Ascending aorta (tissue), 2 donors: ENCODE measurements around the gene KDM3A. TPM values are rescaled to one million over a fixed set of nuclear protein-coding genes. Genes with fewer than 3 reads are reported as not detected.
A peak's percentile ranks its signal among the peaks of the same experiment; 100 is the strongest.

Experiments used
- DNase-seq, 2 donors: peaks; one replicate each; pipeline ENCODE4 v3.0.0-alpha.2; 2019; ENCODE audit warnings: low spot score in 2 of 2
- H3K27ac ChIP-seq, 2 donors: fragments of 200-600 bp; sonication (generic); one replicate each; pipeline ENCODE4 v1.5.1; 2016 to 2017; ENCODE audit warnings: mild to moderate bottlenecking in 1 of 2
- H3K27me3 ChIP-seq: fragments of 200-600 bp; sonication (generic); one replicate; pipeline ENCODE4 v1.5.1; 2017
- H3K36me3 ChIP-seq, 2 donors: fragments of 200-600 bp; sonication (generic); one replicate each; pipeline ENCODE4 v1.5.1; 2016
- H3K4me1 ChIP-seq, 2 donors: fragments of 200-600 bp; sonication (generic); one replicate each; pipeline ENCODE4 v1.5.1; 2016 to 2017; ENCODE audit warnings: mild to moderate bottlenecking in 1 of 2
- H3K4me3 ChIP-seq, 2 donors: fragments of 200-600 bp; sonication (generic); one replicate each; pipeline ENCODE4 v1.5.1; 2016 to 2017; ENCODE audit warnings: mild to moderate bottlenecking in 1 of 2
- H3K9me3 ChIP-seq, 2 donors: fragments of 200-600 bp; sonication (generic); one replicate each; pipeline ENCODE4 v1.5.1; 2016
- CTCF ChIP-seq, 3 experiments: fragments of 200-600 bp in 2 of 3; fragments of 450-650 bp in 1 of 3; sonication (generic) in 2 of 3; IDR thresholded peaks; one replicate each; pipeline ENCODE4 v1.5.1; 2016 to 2019; ENCODE audit warnings: antibody characterized with exemption in 3 of 3, mild to moderate bottlenecking in 1 of 3, moderate library complexity in 1 of 3
- intact Hi-C: fragments of 100-400 bp; cut with DNase I; formaldehyde crosslinking; loops from one replicate; pipeline ENCODE4 v1.15.1; 2023
- total RNA-seq: library from RNA; depleted of rRNA; stranded (reverse); fragments of >200 nt; gene quantifications from one replicate; pipeline ENCODE4 v1.1.0, GENCODE V29; 2016

KDM3A gene
- total RNA-seq, 1 donor from 2014 or later: 18.4 TPM

DNA sequence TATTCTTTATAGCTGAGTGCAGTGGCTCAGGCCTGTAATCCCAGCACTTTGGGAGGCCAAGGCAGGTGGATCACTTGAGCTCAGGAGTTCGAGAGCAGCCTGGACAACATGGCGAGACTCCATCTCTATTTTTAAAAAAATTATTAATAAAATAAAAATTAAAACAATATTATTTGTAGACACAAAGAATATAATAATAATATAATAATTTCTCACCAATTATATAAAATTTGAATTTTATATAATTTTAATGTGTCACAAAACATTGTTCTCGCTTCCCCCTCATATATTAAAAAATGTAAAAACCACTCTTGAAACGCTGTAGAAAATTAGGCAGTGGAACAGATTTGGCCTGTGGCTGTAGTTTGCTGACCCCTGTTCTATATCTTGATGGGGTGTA lies 5.6 kb upstream of the KDM3A start:
- no peaks in the 10 kb centered on the region for H3K27me3 ChIP-seq
- H3K9me3 ChIP-seq: peaks cover 3 to 18% of the 10 kb centered on the region in 2 donors
- peak overlapping the region in 1 of 2 donors; percentile 57 for H3K27ac ChIP-seq
- TF ChIP-seq CTCF (IDR thresholded peaks at IDR 0.05): no peak
- peaks cover 0 to 9% of the 10 kb centered on the region in 2 donors for H3K4me1 ChIP-seq
- H3K36me3 ChIP-seq: no peaks in the 10 kb centered on the region
- intact Hi-C loops: no loop called here
- DNase-seq: no peak
- no peak overlapping the region for H3K4me3 ChIP-seq

DNA sequence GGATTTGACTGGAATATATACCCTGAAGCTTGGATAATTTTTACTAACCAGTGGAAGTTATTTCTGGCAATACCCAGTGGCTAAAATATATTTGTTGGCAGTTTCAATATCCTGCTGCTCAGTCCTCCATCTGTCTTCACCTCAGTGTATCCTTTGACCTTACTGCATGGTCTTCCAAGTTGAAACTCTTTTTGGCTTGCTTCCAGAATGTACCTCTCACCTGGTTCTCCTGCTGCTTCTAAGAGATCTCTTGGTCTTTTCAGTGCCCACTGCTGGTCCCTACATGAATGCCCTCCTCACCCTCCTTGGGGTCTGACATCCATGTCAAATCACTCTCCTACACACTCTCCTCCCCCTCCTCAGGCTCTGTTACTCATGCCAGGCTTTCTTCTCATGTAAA lies 4.8 kb upstream of the KDM3A start:
- no peak for TF ChIP-seq CTCF (IDR thresholded peaks at IDR 0.05)
- DNase-seq: no peak
- intact Hi-C loops: no loop called here
- Histone ChIP-seq H3K4me3 (no peak overlapping the region), H3K36me3 (no peaks in the 10 kb centered on the region), H3K9me3 (peaks cover 3 to 18% of the 10 kb centered on the region in 2 donors), H3K4me1 (peaks cover 0 to 9% of the 10 kb centered on the region in 2 donors), H3K27ac (peak overlapping the region in 1 of 2 donors; percentile 57), H3K27me3 (no peaks in the 10 kb centered on the region)

GRCh38 chr2:86439879-86440630 lies 1.1 kb upstream of the KDM3A start:
- intact Hi-C loops: loop anchor here (2.0 to 5.0 kb wide), 4 partner anchors 37 to 245 kb away; partner anchors contain the start of genes CHMP3, IMMT and RNF103
- TF ChIP-seq CTCF (IDR thresholded peaks at IDR 0.05): no peak
- H3K36me3 ChIP-seq: no peaks in the 10 kb centered on the region
- peak overlapping the region; percentile 94 to 99 for H3K27ac ChIP-seq
- peaks cover 3 to 18% of the 10 kb centered on the region in 2 donors for H3K9me3 ChIP-seq
- peaks cover 0 to 31% of the 10 kb centered on the region in 2 donors for H3K4me1 ChIP-seq
- H3K4me3 ChIP-seq: peak overlapping the region; percentile 47 to 97
- no peaks in the 10 kb centered on the region for H3K27me3 ChIP-seq
- no peak for DNase-seq

DNA sequence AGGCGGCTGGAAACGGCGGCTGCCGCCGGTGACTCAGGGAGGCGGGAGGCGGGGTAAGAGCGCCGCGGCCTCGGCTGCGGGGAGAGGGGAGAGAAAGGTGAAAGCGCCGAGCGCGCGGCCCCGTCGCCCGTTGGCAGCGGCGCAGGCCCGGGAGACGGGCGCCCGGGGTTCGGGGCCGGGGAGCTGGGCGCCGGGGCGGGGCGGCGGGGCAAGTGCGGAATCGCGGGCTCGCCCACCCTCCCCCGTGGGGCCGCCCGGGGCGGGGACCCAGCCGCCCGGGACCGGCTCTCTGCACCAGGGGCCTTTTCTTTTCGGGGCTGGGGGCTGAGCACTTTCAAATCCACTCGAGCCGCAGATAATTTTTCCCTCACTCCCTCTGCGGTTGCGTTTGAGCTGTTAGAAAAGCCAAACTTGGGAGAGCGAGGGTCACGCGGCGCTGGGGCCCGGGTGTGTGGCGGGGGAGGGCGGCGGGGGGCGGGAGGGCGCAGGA lies 266 bp downstream of the KDM3A start:
- intact Hi-C loops: loop anchor here (2.0 to 5.0 kb wide), 4 partner anchors 36 to 247 kb away; partner anchors contain the start of genes CHMP3, IMMT and RNF103

More for the DNA sequence above, 266 bp downstream of the KDM3A start:
- Histone ChIP-seq H3K4me1 (peaks cover 3 to 29% of the 10 kb centered on the region in 2 donors), H3K4me3 (peak overlapping the region; percentile 88 to 97), H3K27ac (peak overlapping the region; percentile 94 to 99), H3K9me3 (peaks cover 3 to 18% of the 10 kb centered on the region in 2 donors), H3K27me3 (no peaks in the 10 kb centered on the region), H3K36me3 (peaks cover 2 to 4% of the 10 kb centered on the region in 2 donors)
- TF ChIP-seq CTCF (IDR thresholded peaks at IDR 0.05): no peak
- no peak for DNase-seq
